ENCODE data around the gene NUDT2.

- no peak for TF ChIP-seq CTCF (IDR thresholded peaks at IDR 0.05; ENCODE audit: low read depth, low read length, poor library complexity, severe bottlenecking)
- TF ChIP-seq EZH2phosphoT487 (IDR thresholded peaks at IDR 0.05; ENCODE audit: borderline replicate concordance, low read length): no peak
These were observed 18.4 kb downstream of the NUDT2 start for GRCh38 chr9:34347800-34348158.

Data from DOHH2 (cell line).